Upper lobe of left lung (tissue), 6 donors: Measurements from ENCODE around the gene E2F1. TPM values are rescaled to one million over a fixed set of nuclear protein-coding genes. Genes with fewer than 3 reads are reported as not detected.

ENCODE experiments used
- ATAC-seq, 2 donors: fragments of 200-7000 bp; cut with Tn5 transposase; one replicate each; pipeline ENCODE4 v1.9.1; 2022; ENCODE audit warnings: mild to moderate bottlenecking in 2 of 2, moderate library complexity in 2 of 2; ENCODE audit not compliant: low FRiP score in 2 of 2
- DNase-seq, 2 donors: peaks; one replicate each; pipeline ENCODE4 v3.0.0-alpha.2; 2019 to 2020
- H3K27ac ChIP-seq, 4 donors: fragments of 200-600 bp; sonication (generic); one replicate each; pipeline ENCODE4 v1.5.1; 2016 to 2019
- H3K27me3 ChIP-seq, 4 donors: fragments of 200-600 bp; sonication (generic); one replicate each; pipeline ENCODE4 v1.5.1; 2017 to 2019
- H3K36me3 ChIP-seq, 4 donors: fragments of 200-600 bp; sonication (generic); one replicate each; pipeline ENCODE4 v1.5.1; 2016 to 2019
- H3K4me1 ChIP-seq, 4 donors: fragments of 200-600 bp; sonication (generic); one replicate each; pipeline ENCODE4 v1.5.1; 2018 to 2019
- H3K4me3 ChIP-seq, 4 donors: fragments of 200-600 bp; sonication (generic); one replicate each; pipeline ENCODE4 v1.5.1; 2017 to 2019; ENCODE audit warnings: mild to moderate bottlenecking in 2 of 4, moderate library complexity in 1 of 4
- H3K9me3 ChIP-seq, 4 donors: fragments of 200-600 bp; sonication (generic); one replicate each; pipeline ENCODE4 v1.5.1; 2018 to 2019
- CTCF ChIP-seq, 6 experiments: fragments of 450-650 bp in 4 of 6; fragments of 200-600 bp in 2 of 6; sonication (generic) in 2 of 6; IDR thresholded peaks; one replicate each; pipeline ENCODE4 v1.5.1; 2016 to 2019; ENCODE audit warnings: antibody characterized with exemption in 6 of 6
- EP300 ChIP-seq, 4 donors: sonication (generic); formaldehyde crosslinking; IDR thresholded peaks; one replicate each; pipeline ENCODE4 v1.5.1; 2017; ENCODE audit warnings: antibody characterized with exemption in 4 of 4, control low read depth in 2 of 4
- POLR2A ChIP-seq, 4 donors: fragments of 450-650 bp; IDR thresholded peaks; one replicate each; pipeline ENCODE4 v1.5.1; 2016 to 2017; ENCODE audit warnings: antibody characterized with exemption in 4 of 4, mild to moderate bottlenecking in 2 of 4
- POLR2AphosphoS5 ChIP-seq, 2 donors: sonication (generic); formaldehyde crosslinking; IDR thresholded peaks; one replicate each; pipeline ENCODE4 v1.5.1; 2017; ENCODE audit warnings: antibody characterized with exemption in 2 of 2
- WGBS, 2 donors: methylation state at CpG; one replicate each; pipeline ENCODE4 v1.1.5; 2017 to 2018; 5-methylcytosine and 5-hydroxymethylcytosine counted together
- total RNA-seq, 6 donors: library from RNA; depleted of rRNA in 4 of 6; stranded (reverse); fragments of >200 nt in 4 of 6; gene quantifications; one replicate each; pipeline versions ENCODE4 v1.1.0 to v1.2.1, GENCODE V29; 2016 to 2021
- donor health status: DM: no; HTN: no; CAD: no; lungs with moderate emphysema.
- donor health status: DM: no; HTN: yes; CAD: no; lungs with severe emphysema.

Gene E2F1
- total RNA-seq, 6 donors from 2014 or later = 5.5 to 12.9 (median 6.8) TPM

GRCh38 chr20:33677991-33678702 is 8.0 kb downstream of the E2F1 start:
- Histone ChIP-seq H3K4me3 (no peak overlapping the region), H3K27ac (no peak overlapping the region), H3K27me3 (no peaks in the 10 kb centered on the region), H3K9me3 (no peaks in the 10 kb centered on the region), H3K36me3 (no peaks in the 10 kb centered on the region), H3K4me1 (peaks cover 17 to 43% (median 35%) of the 10 kb centered on the region in 4 donors)
- WGBS, 2 donors = 76 to 86% methylated on average over 4 to 15 of the region's 15 CpGs
- TF ChIP-seq EP300 (IDR thresholded peaks at IDR 0.05) (no peak), POLR2A (IDR thresholded peaks at IDR 0.05) (no peak), POLR2AphosphoS5 (IDR thresholded peaks at IDR 0.05) (no peak), CTCF (IDR thresholded peaks at IDR 0.05) (no peak)
- DNase-seq = no peak
- peak in 1 of 2 donors; percentile 59 for ATAC-seq

- H3K27me3 ChIP-seq = no peaks in the 10 kb centered on the region
- H3K9me3 ChIP-seq = no peaks in the 10 kb centered on the region
- TF ChIP-seq EP300 (IDR thresholded peaks at IDR 0.05) (no peak), CTCF (IDR thresholded peaks at IDR 0.05) (no peak), POLR2AphosphoS5 (IDR thresholded peaks at IDR 0.05) (no peak), POLR2A (IDR thresholded peaks at IDR 0.05) (no peak)
- H3K36me3 ChIP-seq = no peaks in the 10 kb centered on the region
- H3K4me3 ChIP-seq = no peak overlapping the region
- ATAC-seq (no peak), DNase-seq (no peak)
- 93 to 96% methylated on average over 25 to 26 of the region's 31 CpGs for WGBS, 2 donors
- H3K27ac ChIP-seq = peak overlapping the region in 1 of 4 donors; percentile 91
- peaks cover 19 to 48% (median 42%) of the 10 kb centered on the region in 4 donors for H3K4me1 ChIP-seq
These were observed 9.2 kb downstream of the E2F1 start for GRCh38 chr20:33676652-33677645.

GRCh38 chr20:33676121-33676520 is 10.1 kb downstream of the E2F1 start:
- no peaks in the 10 kb centered on the region for H3K36me3 ChIP-seq
- no peaks in the 10 kb centered on the region for H3K9me3 ChIP-seq
- H3K4me3 ChIP-seq = no peak overlapping the region
- DNase-seq (no peak), ATAC-seq (no peak)
- no peaks in the 10 kb centered on the region for H3K27me3 ChIP-seq
- H3K27ac ChIP-seq = peak overlapping the region; percentile 77 to 91 (median 82)
- peaks cover 19 to 44% (median 41%) of the 10 kb centered on the region in 4 donors for H3K4me1 ChIP-seq
- TF ChIP-seq CTCF (IDR thresholded peaks at IDR 0.05) (no peak), POLR2A (IDR thresholded peaks at IDR 0.05) (no peak), POLR2AphosphoS5 (IDR thresholded peaks at IDR 0.05) (no peak), EP300 (IDR thresholded peaks at IDR 0.05) (no peak)
- WGBS, 2 donors = 89 to 98% methylated on average over 11 of the region's 11 CpGs

- Histone ChIP-seq H3K36me3 (no peaks in the 10 kb centered on the region), H3K4me3 (peak overlapping the region in 3 of 4 donors; percentile 63 to 87 (median 83)), H3K27me3 (no peaks in the 10 kb centered on the region), H3K27ac (peak overlapping the region; percentile 77 to 91 (median 82)), H3K4me1 (peaks cover 19 to 44% (median 41%) of the 10 kb centered on the region in 4 donors), H3K9me3 (no peaks in the 10 kb centered on the region)
- TF ChIP-seq CTCF (IDR thresholded peaks at IDR 0.05) (no peak), EP300 (IDR thresholded peaks at IDR 0.05) (no peak), POLR2AphosphoS5 (IDR thresholded peaks at IDR 0.05) (no peak), POLR2A (IDR thresholded peaks at IDR 0.05) (no peak)
- peak in 1 of 2 donors; percentile 2 for ATAC-seq
- WGBS, 2 donors = 44 to 54% methylated on average over 16 of the region's 16 CpGs
- DNase-seq = no peak
These were observed 10.8 kb downstream of the E2F1 start for GRCh38 chr20:33675136-33675959.
